Left ventricle myocardium inferior (tissue), 1 donor: ENCODE measurements around the gene CSDE1. TPM values are rescaled to one million over a fixed set of nuclear protein-coding genes. Genes with fewer than 3 reads are reported as not detected.
A peak's percentile ranks its signal among the peaks of the same experiment; 100 is the strongest.
"Not testable (repeated sequence)": the region's sequence is repeated elsewhere in the genome, so short reads cannot be mapped to it uniquely, and the experiment has no call there.

Experiments
- DNase-seq: peaks from one replicate; pipeline ENCODE4 v3.0.0-alpha.2; 2020
- H3K27ac ChIP-seq: fragments of 200-600 bp; replicated peaks from 2 replicates; pipeline ENCODE4 v1.8.0; 2021
- H3K27me3 ChIP-seq: fragments of 200-600 bp; 2 replicates; pipeline ENCODE4 v1.8.0; 2021; ENCODE audit warnings: low read depth
- H3K36me3 ChIP-seq: fragments of 200-600 bp; 2 replicates; pipeline ENCODE4 v1.8.0; 2021
- H3K4me1 ChIP-seq: fragments of 200-600 bp; 2 replicates; pipeline ENCODE4 v1.8.0; 2021
- H3K4me3 ChIP-seq: fragments of 200-600 bp; 2 replicates; pipeline ENCODE4 v1.8.0; 2021; ENCODE audit warnings: mild to moderate bottlenecking, moderate library complexity
- H3K9me3 ChIP-seq: fragments of 200-600 bp; replicated peaks from 2 replicates; pipeline ENCODE4 v1.8.0; 2021
- intact Hi-C: fragments of 100-400 bp; cut with micrococcal nuclease; formaldehyde crosslinking; loops from one replicate; pipeline ENCODE4 v1.11.0; 2022
- total RNA-seq: library from RNA; stranded (reverse); fragmentation: NEBNext Ultra II Directional; extraction: Animal tissue kit (Norgen Biotek cat#: 25700); gene quantifications from one replicate; pipeline ENCODE4 v1.2.1, GENCODE V29; 2021
- TF ChIP-seq, protein P1 (sequence below): fragments of 200-600 bp; IDR thresholded peaks from 2 replicates; pipeline ENCODE4 v1.8.0; 2021; ENCODE audit warnings: antibody characterized with exemption, mild to moderate bottlenecking, borderline replicate concordance
- donor health status: DM: no; HTN: yes; CAD: no; lungs with severe emphysema.

The CSDE1 gene
- total RNA-seq, 1 donor from 2014 or later = 910 TPM

DNA sequence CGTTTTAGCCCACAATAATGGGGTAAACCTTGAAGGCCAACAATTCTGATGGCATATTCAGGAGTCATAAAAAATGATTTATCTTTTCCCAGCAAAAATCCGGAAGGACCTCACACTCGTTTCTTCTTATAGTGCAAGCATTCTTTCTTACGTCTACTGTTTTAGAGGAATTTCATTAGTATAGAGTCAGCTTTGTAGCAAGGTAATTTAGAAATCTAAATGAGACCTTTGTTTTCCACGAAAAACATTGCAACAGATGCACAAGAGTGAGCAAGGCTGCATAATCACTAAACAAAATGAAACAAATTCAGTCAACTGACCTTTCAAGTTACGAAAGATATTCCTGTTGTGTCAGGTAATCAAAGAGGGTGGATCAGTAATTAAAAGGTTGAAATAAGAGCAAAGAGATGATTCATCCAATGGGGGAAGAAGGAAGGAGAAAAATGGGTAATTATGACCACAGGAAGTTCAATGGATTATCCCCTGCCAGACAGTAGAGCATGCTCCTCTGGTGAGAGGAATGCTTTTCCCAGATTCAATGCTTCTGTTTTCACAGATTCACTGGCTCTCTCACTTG is 560 bp upstream of the CSDE1 start:
- H3K27ac ChIP-seq = peak overlapping the region; percentile 99
- DNase-seq = no peak
- no peaks in the 10 kb centered on the region for H3K9me3 ChIP-seq
- intact Hi-C loops = loop anchor here (5.0 kb wide), 1 partner anchor 41 kb away; the partner anchor contains the start of gene NRAS
- H3K36me3 ChIP-seq = no peaks in the 10 kb centered on the region
- TF ChIP-seq, protein P1, sequence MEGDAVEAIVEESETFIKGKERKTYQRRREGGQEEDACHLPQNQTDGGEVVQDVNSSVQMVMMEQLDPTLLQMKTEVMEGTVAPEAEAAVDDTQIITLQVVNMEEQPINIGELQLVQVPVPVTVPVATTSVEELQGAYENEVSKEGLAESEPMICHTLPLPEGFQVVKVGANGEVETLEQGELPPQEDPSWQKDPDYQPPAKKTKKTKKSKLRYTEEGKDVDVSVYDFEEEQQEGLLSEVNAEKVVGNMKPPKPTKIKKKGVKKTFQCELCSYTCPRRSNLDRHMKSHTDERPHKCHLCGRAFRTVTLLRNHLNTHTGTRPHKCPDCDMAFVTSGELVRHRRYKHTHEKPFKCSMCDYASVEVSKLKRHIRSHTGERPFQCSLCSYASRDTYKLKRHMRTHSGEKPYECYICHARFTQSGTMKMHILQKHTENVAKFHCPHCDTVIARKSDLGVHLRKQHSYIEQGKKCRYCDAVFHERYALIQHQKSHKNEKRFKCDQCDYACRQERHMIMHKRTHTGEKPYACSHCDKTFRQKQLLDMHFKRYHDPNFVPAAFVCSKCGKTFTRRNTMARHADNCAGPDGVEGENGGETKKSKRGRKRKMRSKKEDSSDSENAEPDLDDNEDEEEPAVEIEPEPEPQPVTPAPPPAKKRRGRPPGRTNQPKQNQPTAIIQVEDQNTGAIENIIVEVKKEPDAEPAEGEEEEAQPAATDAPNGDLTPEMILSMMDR = no peak
- peak overlapping the region; percentile 97 for H3K4me3 ChIP-seq
- peaks cover 51% of the 10 kb centered on the region for H3K4me1 ChIP-seq
- H3K27me3 ChIP-seq = no peaks in the 10 kb centered on the region

DNA sequence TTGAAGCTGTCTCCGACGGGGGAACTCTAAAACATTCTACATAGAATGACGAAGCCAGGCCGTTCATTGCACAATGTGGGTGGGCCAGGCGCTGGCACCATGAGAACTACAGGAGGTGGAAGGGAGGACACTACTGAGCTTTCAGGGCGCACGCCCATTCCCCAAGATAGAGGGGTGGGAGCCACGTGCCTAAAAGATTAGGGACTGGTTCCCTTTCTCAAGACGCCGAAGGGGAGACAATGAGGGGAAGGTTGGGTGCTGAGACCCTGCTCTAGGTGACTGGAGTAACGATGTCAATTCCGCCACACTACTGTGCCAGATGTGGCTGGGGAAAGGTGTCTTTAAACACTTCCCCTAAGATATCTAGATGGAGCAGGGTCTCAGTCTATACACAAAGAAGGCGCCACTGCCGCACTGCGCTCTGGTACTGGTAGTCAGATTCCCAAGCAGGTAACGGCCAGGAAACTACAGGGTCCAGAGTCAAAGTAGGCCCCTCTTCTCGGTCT is 782 bp downstream of the CSDE1 start:
- Histone ChIP-seq H3K4me1 (peaks cover 64% of the 10 kb centered on the region), H3K27ac (peak overlapping the region; percentile 99), H3K36me3 (no peaks in the 10 kb centered on the region), H3K9me3 (no peaks in the 10 kb centered on the region), H3K27me3 (no peaks in the 10 kb centered on the region), H3K4me3 (peak overlapping the region; percentile 97)
- peak; percentile 18 for DNase-seq
- TF ChIP-seq, protein P1 = no peak
- intact Hi-C loops = loop anchor here (5.0 kb wide), 1 partner anchor 40 kb away; the partner anchor contains the start of gene NRAS

DNA sequence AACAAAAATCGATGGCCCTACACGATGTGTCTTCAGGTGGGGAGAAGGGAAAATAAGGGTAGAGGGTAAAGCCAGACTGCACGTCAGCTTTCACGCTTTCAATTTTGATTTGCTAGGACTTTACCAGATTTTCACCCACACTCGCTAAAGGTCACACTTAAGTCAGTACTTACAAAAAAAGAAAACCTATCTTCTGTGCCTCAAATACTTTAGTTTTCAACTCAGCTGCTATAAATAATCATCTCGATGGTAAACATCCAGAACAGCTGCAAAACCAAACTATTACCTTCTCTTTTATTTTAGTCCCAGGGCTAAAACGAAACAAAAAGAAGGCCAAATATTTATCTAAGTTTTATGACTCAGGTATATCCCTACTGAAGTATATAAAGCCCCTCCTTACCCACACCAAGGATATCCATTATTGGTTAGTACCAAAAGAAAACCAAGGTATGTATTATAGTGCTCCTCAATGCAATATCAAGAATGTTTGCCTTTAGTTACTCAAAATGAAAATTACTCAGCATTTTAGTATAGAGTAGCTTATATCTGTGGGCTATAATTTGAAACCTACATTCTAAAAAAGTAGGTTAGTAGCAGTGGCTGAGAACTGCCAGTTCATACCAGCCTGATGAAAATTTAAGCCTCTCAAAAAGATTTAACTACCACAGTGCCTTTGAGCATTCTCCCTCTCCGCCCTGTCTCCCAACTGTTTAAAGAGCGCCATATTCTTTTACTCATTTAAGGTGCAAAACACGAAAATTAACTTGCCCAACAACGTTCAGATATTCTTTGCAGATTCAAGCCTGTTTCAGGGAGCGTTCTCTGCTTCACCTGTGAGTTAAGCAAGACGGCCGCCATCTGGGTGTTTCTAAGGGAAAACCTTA is 1.5 kb downstream of the CSDE1 start:
- H3K4me1 ChIP-seq = peaks cover 72% of the 10 kb centered on the region
- TF ChIP-seq, protein P1 = no peak
- peak overlapping the region; percentile 99 for H3K27ac ChIP-seq
- no peaks in the 10 kb centered on the region for H3K27me3 ChIP-seq
- DNase-seq = no peak
- peak overlapping the region; percentile 97 for H3K4me3 ChIP-seq
- no peaks in the 10 kb centered on the region for H3K36me3 ChIP-seq
- no peaks in the 10 kb centered on the region for H3K9me3 ChIP-seq
- intact Hi-C loops = loop anchor here (5.0 kb wide), 1 partner anchor 39 kb away; the partner anchor contains the start of gene NRAS

DNA sequence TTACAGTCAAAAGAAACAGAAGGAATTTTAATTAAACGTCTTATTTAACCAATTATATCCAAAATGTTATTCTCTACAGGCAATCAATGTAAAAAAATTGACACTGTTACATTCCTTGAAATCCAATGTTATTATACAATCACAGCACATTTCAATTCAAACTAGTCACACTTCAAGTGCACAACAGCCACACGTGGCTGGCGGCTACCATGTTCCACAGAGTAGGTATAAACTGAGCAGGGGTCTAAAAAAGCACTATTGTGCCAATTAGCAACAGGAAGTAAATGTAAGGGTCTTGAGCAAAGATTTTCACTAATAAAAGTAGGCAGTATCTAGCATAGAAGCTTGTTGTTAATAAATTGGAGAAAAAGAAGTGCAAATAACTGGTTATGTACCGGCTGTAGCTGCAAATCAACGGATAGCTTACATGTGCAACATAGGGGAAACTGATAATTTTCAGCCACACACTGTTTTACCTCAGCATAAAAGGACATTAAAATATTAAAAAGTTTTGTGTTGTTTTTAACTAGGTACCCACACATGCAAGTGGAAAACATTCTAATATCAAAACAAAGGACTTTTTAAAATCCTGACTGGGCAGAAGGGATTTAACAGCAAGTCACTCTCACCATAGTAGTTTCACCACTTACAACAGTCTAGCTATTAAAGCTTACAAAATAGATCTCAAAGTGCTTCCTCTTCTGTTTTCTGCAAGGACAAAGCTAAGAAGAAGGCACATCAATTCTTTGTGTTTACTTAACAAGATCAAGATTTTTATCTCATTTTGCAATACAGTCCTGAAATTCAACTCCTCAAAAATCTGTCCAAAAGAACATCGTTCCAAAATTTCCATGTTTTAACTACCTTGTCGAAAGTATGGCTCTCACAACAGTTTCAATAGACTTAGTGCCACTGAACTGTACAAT is 2.5 kb downstream of the CSDE1 start:
- intact Hi-C loops = loop anchor here (5.0 kb wide), 1 partner anchor 38 kb away; the partner anchor contains the start of gene NRAS
- Histone ChIP-seq H3K27me3 (no peaks in the 10 kb centered on the region), H3K9me3 (no peaks in the 10 kb centered on the region), H3K4me3 (peak overlapping the region; percentile 97), H3K27ac (peak overlapping the region; percentile 99), H3K36me3 (no peaks in the 10 kb centered on the region), H3K4me1 (peaks cover 82% of the 10 kb centered on the region)
- no peak for DNase-seq
- TF ChIP-seq, protein P1 = no peak

DNA sequence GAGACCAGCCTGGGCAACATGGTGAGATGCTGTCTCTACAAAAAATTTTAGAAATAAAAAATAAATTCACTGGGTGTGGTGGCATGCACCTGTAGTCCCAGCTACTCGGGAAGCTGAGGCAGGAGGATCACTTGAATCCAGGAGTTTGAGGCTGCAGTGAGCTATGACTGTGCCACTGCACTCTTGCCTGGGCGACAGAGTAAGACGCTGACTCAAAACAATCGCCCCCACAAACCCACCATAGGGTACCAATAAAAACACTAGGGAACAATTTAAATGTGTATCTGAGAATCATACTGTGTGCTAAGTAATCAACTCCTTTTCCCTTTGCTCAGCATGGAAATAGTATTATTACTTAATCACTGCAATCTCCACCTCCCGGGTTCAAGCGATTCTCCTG is 4.1 kb downstream of the CSDE1 start:
- Histone ChIP-seq H3K36me3 (peaks cover 15% of the 10 kb centered on the region), H3K4me1 (peaks cover 96% of the 10 kb centered on the region)
- H3K27me3 ChIP-seq, intact Hi-C loops, DNase-seq, H3K27ac ChIP-seq, H3K9me3 ChIP-seq, H3K4me3 ChIP-seq: not testable (repeated sequence)
